ENCODE data around the gene CGGBP1.

Gene CGGBP1

GRCh38 chr3:88030210-88030609 is 28.6 kb downstream of the CGGBP1 start:
- Histone ChIP-seq H3K4me1 (ENCODE audit: insufficient read depth, low read length, severe bottlenecking) (peaks cover 14% of the 10 kb centered on the region), H3K4me2 (ENCODE audit: low read length) (no peak overlapping the region), H3K9ac (ENCODE audit: low read length) (no peak overlapping the region), H3K9me3 (ENCODE audit: low read length) (no peaks in the 10 kb centered on the region), H3K27ac (ENCODE audit: low read depth, low read length, poor library complexity, severe bottlenecking) (no peak overlapping the region), H3F3A (ENCODE audit: insufficient read depth, low read length) (no peaks in the 10 kb centered on the region), H3K4me3 (ENCODE audit: low read depth, low read length, poor library complexity, severe bottlenecking) (no peak overlapping the region), H3K36me3 (ENCODE audit: insufficient read depth, low read length) (no peaks in the 10 kb centered on the region), H3K27me3 (ENCODE audit: insufficient read depth, low read length) (no peaks in the 10 kb centered on the region), H3K79me2 (ENCODE audit: insufficient read depth, low read length) (no peaks in the 10 kb centered on the region), H4K20me1 (ENCODE audit: insufficient read depth, low read length) (no peaks in the 10 kb centered on the region), H2AFZ (ENCODE audit: low read length) (peak overlapping the region; percentile 90; the same call in 1 of the 2 replicates), H3K9me2 (ENCODE audit: low read depth, low read length) (no peaks in the 10 kb centered on the region)
- TF ChIP-seq CTCF (IDR thresholded peaks at IDR 0.05; ENCODE audit: low read length), result no peak
- no peak for TF ChIP-seq EZH2 (IDR thresholded peaks at IDR 0.05; ENCODE audit: borderline replicate concordance, low read length)

GRCh38 chr3:88028876-88029275 is 29.9 kb downstream of the CGGBP1 start:
- H3K9me2 ChIP-seq (ENCODE audit: low read depth, low read length), result no peaks in the 10 kb centered on the region
- no peaks in the 10 kb centered on the region for H3K36me3 ChIP-seq (ENCODE audit: insufficient read depth, low read length)
- H3K27ac ChIP-seq (ENCODE audit: low read depth, low read length, poor library complexity, severe bottlenecking), result no peak overlapping the region
- no peaks in the 10 kb centered on the region for H3K79me2 ChIP-seq (ENCODE audit: insufficient read depth, low read length)
- H3K4me1 ChIP-seq (ENCODE audit: insufficient read depth, low read length, severe bottlenecking), result peaks cover 14% of the 10 kb centered on the region
- no peaks in the 10 kb centered on the region for H4K20me1 ChIP-seq (ENCODE audit: insufficient read depth, low read length)
- H2AFZ ChIP-seq (ENCODE audit: low read length), result no peak overlapping the region
- no peaks in the 10 kb centered on the region for H3K9me3 ChIP-seq (ENCODE audit: low read length)
- TF ChIP-seq CTCF (IDR thresholded peaks at IDR 0.05; ENCODE audit: low read length) (no peak), EZH2 (IDR thresholded peaks at IDR 0.05; ENCODE audit: borderline replicate concordance, low read length) (no peak)
- H3K4me3 ChIP-seq (ENCODE audit: low read depth, low read length, poor library complexity, severe bottlenecking), result no peak overlapping the region
- no peak overlapping the region for H3K9ac ChIP-seq (ENCODE audit: low read length)
- H3K27me3 ChIP-seq (ENCODE audit: insufficient read depth, low read length), result no peaks in the 10 kb centered on the region
- H3K4me2 ChIP-seq (ENCODE audit: low read length), result no peak overlapping the region
- no peaks in the 10 kb centered on the region for H3F3A ChIP-seq (ENCODE audit: insufficient read depth, low read length)

- H3K4me2 ChIP-seq (ENCODE audit: low read length), result no peak overlapping the region
- H3K4me1 ChIP-seq (ENCODE audit: insufficient read depth, low read length, severe bottlenecking), result no peaks in the 10 kb centered on the region
- no peak overlapping the region for H3K27ac ChIP-seq (ENCODE audit: low read depth, low read length, poor library complexity, severe bottlenecking)
- H4K20me1 ChIP-seq (ENCODE audit: insufficient read depth, low read length), result no peaks in the 10 kb centered on the region
- no peaks in the 10 kb centered on the region for H3F3A ChIP-seq (ENCODE audit: insufficient read depth, low read length)
- no peaks in the 10 kb centered on the region for H3K9me3 ChIP-seq (ENCODE audit: low read length)
- no peak overlapping the region for H3K4me3 ChIP-seq (ENCODE audit: low read depth, low read length, poor library complexity, severe bottlenecking)
- no peak overlapping the region for H2AFZ ChIP-seq (ENCODE audit: low read length)
- no peak for TF ChIP-seq EZH2 (IDR thresholded peaks at IDR 0.05; ENCODE audit: borderline replicate concordance, low read length)
- no peak for TF ChIP-seq CTCF (IDR thresholded peaks at IDR 0.05; ENCODE audit: low read length)
- no peaks in the 10 kb centered on the region for H3K27me3 ChIP-seq (ENCODE audit: insufficient read depth, low read length)
- H3K9ac ChIP-seq (ENCODE audit: low read length), result no peak overlapping the region
- H3K9me2 ChIP-seq (ENCODE audit: low read depth, low read length), result no peaks in the 10 kb centered on the region
- H3K79me2 ChIP-seq (ENCODE audit: insufficient read depth, low read length), result no peaks in the 10 kb centered on the region
- no peaks in the 10 kb centered on the region for H3K36me3 ChIP-seq (ENCODE audit: insufficient read depth, low read length)
Observed at GRCh38 chr3:88025001-88025552, 33.7 kb downstream of the CGGBP1 start.
